OCI-LY3 (cell line): Measurements from ENCODE around the gene CBFA2T2.

Experiments
- CTCF ChIP-seq: fragments of 200-600, 300-600 bp; sonication (generic); IDR thresholded peaks from 2 replicates; pipeline ENCODE4 v1.5.1; 2014; ENCODE audit warnings: antibody characterized with exemption, low read length, low read depth
- EZH2phosphoT487 ChIP-seq: fragments of 200-600 bp; shearing (Covaris generic); IDR thresholded peaks from 2 replicates; pipeline ENCODE4 v1.6.1; 2018; ENCODE audit warnings: antibody characterized with exemption, mixed run types, low read depth

GRCh38 chr20:33569802-33570391 lies 80.0 kb downstream of the CBFA2T2 start:
- TF ChIP-seq CTCF (no peak), EZH2phosphoT487 (no peak)
